HG03520 (cell line): ENCODE results near the gene KLHL17.
"Not testable (repeated sequence)": the region's sequence is repeated elsewhere in the genome, so short reads cannot be mapped to it uniquely, and the experiment has no call there.

Experiments used
- ATAC-seq: cut with Tn5 transposase; IDR thresholded peaks from one replicate; pipeline ENCODE4 v1.9.1; 2021; ENCODE audit warnings: mild to moderate bottlenecking, moderate library complexity; ENCODE audit not compliant: unreplicated experiment

The KLHL17 gene

DNA sequence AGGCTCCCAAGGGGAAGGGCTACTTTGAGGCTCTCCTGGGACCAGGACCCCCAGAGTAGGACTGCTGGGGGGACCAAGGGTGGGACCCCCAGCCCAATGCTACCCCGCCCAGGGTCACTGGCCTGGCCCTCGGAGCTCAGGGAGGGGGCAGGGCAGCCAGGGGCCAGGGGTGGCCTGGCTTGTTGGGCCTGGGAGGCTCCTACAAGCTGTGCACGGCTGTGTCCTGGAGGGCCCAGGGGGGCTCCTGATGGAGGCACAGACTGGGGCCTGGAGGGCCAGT is 37.3 kb downstream of the KLHL17 start:
- ATAC-seq, result no peak

DNA sequence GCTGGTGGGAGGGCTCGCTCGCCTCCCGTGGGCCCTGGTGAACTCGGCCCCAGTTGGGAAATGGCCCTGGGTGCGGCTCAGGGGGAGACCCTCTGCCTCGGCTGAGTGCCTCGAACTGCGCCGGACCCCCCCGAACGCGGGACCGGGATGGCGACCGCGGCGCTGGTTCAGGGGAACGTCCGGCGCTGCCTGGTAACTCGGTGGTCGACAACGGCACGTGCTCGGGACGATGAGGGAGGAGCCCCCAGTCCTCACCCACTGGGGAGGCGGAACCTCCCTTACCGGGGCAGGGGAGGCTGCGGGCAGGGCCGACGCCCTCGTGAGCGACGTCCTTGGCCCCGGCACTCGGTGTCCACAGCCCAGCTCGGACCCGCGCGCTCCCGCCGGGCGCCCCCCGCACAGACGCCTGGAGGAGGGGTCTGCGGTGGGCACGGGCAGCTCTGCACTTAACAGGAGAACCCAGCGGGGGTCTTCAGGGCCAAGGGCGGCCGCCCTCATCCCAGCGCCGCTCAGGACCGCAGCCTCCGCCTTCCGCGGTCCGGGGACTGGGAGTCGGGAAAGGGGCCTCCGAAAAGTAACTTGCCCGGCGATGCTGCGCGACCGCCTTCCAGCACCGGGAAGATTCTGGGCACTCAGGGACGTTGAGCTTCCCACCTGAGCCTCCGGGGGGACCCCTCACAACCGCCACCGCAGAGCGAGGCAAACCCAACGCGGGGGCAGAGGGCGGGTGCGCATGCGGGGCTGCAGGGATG is 37.8 kb downstream of the KLHL17 start:
- no peak for ATAC-seq

DNA sequence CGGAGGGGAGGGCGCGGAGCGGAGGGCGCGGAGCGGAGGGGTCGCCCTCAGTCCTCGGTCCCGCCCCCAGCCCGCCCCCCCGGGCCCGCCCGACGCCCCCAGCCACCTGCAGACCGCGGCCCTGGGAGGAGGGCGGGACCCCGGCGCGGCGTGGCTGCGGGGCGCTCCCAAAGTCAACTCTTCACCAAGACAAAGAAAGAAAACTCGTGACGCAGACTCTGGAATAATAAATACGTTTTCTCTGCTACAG is 38.3 kb downstream of the KLHL17 start:
- ATAC-seq, result no peak

DNA sequence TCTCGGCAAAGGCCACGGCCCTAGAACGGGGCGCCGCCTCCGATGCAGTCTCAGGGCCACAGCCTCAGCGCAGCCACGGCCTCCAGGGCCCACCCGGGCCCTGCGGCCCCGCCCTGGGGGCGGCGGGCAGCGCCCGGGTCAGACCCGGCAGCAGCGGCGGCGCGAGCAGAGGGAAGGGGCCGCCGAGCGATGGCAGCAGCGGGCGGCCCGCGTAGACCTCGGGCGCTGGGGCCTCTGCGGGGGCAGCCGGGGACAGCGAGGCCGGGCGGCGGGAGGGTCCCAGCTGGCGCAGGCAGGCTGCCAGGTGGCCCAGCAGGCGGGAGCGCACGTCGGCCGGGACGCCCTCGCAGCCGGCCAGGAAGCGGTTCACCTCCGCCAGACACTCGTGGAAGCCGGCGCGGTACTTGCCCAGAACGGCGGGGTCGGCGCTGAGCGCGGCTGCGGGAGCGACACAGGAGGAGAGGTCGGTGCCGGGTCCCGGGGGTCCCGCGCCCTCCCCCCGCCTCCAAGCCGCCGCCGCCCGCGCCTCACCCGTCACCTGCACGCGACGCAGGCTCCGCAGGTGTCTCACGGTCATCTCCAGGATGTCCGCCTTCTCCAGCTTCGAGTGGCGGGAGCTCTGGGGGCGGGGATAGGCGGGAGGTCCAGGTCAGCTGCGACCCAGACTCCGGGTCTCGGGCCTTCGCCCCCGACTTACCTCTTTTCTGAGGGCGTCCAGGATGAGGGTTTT is 38.8 kb downstream of the KLHL17 start:
- no peak for ATAC-seq

DNA sequence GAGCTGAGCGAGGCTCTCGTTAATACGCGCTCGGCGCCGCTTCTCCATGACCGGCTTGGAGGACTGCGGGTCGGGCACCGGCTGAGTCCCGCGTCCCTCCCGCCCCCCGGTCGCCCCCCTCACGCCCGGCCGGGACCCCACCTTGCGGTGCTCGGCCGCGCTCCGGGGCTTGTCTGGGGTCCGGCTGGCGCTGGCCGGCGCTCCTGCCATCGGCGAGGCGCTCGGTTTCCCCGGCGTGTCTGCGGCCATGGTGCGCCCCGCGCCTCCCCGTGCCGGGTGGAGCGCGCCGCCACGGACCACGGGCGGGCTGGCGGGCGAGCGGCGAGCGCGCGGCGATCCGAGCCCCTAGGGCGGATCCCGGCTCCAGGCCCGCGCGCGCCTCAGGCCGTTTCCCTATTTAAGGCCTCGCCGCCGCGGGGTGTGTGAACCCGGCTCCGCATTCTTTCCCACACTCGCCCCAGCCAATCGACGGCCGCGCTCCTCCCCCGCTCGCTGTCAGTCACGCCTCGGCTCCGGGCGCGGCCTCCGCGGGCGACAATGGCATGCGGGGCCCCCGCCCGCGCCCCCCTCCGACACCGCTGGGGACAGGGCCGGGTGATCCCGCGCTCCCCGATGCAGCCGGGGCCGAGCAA is 39.5 kb downstream of the KLHL17 start, which contains the start of gene HES4:
Gene HES4 (minus strand): TSS at position 373 of the 632 bp plus-strand sequence. CDS start 124 bp downstream, at position 249.
- ATAC-seq, result no peak

DNA sequence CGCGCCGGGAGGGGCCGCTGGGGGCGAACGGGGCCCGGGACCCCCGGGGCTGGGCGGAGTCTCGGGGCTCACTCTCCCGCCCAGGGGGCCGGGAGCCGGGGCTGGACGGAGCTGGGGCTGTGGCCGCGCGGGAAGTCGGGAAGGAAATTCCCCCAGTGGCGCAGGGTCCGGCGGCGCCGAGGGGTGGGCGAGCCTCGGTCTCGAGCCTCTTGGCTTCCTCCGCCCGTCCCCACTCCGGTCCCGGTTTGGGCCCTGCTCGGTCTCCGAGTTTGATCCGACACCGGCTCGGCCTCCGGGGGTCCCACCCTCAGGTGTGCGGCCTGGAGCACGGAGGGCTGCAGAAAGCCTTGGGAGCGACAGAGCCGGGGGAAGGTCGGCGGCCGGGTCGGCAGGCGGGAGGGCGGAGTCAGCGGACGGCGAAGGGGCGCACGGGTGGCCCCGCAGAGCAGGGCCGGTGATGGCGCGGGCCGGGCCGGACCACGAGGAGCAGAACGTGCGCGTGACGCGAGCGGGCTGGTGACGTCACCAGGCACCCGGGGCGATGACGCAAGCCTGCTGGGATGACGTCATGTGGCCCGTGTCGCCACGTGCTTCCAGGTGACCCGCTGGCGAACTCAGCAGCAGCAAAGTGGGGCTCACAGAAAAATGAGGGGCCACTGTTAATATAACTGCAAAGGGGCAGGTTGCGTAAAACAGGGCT is 40.1 kb downstream of the KLHL17 start:
- ATAC-seq, result no peak

DNA sequence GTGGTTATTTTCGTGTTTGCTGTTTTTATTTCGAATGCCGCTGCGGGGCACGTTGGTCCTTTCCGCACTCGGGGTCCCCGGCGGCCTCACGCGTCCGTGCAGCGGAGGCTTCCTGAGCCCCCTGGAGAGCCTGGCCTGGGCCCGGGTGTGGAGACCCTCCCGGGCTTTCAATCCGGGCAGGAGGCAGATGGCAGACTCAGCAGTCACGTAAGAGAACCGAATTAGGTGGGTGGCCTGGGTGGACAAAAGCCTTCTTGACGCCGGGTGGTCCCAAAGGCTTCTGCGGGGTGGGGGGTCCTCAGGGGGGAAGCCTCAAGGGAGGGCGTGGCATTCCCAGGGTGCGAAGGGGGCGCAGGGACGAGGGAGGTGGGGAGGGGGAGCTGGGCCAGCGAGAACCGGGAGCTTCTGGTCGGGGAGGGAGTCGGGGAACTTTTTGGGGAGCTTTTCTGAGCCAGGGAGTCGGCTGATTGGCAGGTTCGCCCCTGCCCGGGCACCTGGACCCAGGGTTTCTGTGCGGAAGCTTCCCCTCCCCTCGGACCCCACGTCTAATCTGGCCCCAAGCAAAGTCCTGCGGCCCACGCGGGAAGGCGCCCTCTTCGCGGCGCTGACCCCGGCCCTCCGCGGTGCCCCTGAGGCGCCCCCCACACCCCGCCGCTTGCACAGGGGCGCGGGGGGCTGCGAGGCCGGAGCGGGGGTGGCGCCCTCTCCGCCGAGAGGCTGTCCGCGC is 40.8 kb downstream of the KLHL17 start:
- no peak for ATAC-seq

DNA sequence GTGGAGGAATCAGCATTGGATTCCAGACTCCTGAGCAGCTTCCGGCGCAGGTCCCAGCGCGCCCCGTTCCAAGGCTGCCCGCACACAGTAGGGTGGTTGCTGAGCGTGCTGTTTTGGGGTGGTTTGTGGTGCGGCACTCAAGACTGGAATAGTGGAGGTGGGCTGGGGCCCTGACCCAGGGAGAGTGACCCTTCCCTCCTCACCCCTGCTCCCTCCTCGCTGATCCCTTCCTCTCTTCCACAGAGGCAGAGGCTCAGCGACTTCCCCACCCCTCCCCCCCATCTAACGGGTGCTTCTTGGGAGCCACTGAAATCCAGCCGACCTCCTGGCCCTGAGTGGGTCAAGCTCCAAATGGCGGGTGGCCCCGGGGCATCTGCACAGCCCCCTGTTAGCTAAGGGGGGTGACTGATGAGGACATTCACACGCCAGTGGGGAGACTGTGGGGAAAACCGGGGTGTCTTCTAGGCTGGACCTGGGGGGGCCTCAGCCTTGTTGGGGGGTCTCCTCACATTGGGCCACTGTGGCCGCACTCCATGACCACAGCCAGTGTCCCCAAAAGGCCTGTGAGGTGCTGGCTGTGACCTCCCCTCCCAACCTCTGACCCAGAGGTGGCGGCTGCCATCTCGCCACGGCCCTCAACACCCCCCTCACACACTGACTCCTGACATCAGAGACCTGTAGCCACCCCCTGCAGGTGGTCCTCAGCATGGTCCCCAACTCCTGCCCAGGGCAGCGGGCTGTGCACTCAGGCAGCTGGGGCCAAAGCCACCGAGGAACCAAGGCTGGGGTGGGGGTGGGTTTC is 43.4 kb downstream of the KLHL17 start:
- ATAC-seq, result no peak

DNA sequence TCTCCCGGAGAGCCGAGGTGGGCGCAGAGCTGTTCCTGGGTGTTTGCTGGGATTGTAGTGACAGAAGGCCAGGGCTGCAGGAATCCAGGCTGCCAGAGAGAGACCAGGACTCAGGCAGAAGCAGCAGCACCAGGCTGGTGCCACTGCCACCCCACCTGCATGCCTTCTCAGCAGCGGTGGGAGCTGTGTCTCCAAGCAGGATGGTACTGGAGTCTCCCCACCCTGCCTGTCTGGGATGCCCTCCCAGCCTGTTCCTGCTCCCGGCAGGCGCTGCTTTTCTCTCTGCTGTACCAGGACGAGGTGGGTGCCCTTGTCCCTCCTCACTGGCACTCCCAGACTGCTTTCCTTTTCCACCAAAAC is 44.0 kb downstream of the KLHL17 start:
- ATAC-seq, result no peak

DNA sequence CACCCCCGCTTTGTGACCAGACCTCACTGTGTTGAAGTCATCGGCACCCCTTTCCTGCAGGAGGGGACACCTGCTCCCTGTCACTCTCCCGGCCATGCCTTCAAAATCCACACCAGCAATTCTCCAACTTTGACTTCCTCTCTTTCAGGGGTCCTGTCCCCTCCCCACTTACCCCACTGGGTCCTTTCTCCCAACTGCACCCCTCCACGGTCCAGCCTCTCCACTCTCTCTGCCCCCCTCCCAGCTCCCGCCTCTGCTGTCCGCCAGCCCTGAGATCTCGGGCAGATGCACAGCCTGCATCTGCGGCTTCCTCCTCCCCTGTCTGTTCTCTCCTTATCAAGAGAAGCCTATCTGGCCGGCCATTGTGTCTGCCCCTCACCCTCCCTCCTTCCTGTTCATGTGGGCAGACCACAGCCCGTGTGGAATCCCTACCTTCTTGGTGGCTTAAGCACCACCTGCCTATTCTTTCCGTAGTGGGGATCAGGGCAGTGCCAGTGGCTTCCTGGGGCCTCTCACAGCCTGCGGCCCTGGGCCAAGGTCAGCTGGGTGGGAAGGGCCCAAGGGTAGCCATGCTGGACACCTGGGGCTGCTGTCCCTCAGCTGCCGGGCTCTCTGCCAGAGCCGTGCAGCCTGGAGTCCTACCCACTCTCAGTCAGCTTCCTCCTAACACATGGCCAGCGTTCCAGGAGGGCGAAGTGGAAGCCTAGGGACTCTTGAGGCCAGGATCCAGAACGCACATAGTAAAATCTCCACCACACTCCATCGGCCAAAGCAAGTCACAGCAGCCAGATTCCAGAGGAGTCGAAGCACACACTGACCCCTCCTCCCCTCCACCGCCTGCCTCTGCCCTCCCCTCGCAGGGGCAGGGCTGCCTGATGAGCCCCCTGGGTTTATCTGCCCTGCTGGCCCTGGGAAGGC is 44.7 kb downstream of the KLHL17 start:
- ATAC-seq, result no peak

DNA sequence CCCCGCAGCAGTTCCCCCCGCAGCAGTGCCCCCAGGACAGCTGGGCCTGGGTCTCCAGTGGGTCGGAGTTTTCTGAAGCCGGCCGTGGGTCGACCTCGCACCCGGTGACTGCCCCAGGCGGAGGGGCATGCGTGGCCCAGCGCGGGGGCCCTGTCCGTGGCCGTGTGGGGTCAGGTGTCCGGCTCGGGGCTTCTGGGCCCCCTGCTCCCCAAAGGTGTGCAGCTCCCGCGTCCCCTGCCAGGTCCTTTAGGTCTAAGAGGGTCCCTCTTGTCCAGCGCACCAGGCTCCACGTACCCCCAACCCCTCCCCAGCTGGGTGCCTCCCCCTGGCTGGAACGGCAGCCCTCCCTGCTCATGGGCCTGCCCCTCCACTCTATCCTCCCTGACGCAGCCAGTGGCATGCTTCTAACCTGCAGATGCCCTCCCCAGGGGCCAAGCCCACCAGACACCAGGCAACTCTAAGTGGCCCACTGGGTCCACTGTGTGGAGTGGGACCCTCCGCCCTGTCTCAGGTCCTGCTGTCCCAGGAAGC is 45.5 kb downstream of the KLHL17 start:
- ATAC-seq, result no peak

DNA sequence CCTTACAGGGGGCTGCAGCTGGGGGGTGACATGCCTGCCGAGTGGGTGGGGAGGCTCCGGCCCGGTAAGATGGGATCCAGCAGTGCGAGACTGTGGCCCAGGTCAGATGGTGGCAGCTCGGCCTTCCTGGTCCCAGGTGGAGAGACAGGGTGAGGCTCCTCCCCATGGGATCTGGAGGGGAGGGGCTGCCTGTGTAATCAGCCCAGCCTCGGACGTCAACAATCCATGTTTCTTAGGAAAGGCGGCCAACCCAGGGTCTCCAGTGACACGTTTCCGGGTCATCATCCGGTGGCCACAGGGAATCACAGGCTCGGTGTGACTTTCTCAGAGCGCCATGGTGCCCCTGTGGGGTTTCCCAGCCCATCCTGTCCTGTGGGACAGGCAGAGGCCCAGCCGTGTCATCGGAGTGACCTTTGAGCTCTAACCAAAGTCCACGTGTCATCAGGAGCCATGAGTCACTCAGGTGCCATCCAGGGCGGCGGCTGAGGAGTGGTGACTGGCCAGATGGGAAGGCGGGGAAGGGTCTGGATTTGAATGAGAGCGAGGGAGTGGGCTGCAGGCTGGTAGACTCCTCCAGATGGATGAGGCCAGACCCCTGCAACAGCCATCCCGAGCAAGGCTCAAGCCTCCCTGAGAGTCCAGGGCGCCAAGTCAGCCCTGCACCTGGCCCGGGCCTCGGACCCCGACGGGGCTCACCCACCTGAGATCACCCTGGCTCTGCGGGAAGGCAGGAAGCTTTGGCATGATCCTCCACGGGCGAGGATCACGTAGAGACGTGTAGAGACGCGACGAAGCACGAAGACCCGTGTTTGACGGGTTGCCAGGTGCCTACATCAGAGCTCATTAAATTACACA is 46.1 kb downstream of the KLHL17 start:
- no peak for ATAC-seq

DNA sequence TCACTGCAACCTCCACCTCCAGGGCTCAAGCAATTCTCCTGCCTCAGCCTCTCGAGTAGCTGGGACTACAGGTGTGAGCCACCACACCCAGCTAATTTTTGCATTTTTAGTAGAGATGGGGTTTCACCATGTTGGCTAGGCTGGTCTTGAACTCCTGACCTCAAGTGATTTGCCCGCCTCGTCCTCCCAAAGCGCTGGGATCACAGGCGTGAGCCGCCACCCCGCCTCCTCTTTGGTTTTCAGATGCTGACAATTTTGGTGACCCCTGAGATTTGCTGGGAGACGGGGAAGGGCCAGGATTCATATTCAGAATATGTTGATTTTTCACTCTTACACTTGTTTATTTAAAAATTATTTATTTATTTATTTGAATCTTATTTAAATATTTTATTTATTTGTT is 49.7 kb downstream of the KLHL17 start:
- not testable (repeated sequence) for ATAC-seq

DNA sequence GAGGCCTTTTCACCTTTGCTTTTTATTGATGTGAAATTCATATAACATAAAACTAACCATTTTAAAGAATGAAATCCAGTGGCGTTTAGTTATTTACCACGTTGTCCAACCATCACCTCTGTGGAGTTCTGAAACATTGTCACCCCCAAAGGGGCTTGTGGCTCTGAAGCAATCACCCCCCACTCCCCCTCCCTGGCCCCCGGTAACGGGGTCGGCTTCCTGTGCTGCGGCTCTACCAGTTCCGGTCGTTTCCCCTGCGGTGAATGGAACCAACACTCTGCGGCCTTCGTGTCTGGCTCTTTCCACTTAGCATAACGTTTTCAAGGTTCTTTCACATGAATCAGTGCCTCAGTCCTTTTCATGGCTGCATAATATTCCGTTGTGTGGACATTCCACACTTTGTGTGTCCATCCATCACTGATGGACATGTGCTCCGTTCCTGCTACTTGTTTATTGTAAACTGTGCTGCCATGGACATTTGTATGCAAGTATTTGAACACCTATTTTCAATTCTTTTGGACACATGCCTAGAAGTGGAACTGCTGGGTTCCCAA is 51.1 kb downstream of the KLHL17 start:
- no peak for ATAC-seq

DNA sequence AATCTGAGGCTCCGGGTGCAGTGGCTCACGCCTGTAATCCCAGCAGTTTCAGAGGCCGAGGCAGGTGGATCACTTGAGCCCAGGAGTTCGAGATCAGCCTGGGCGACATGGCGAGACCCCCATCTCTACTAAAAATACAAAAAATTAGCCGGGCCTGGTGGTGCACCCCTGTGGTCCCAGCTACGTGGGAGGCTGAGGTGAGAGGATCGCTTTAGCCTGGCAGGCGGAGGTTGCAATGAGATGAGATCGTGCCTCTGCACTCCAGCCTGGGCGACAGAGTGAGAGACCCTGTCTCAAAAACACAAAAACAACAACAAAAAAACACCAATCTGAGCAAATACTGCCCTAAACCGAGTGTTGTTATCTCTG is 52.3 kb downstream of the KLHL17 start:
- ATAC-seq, result not testable (repeated sequence)

DNA sequence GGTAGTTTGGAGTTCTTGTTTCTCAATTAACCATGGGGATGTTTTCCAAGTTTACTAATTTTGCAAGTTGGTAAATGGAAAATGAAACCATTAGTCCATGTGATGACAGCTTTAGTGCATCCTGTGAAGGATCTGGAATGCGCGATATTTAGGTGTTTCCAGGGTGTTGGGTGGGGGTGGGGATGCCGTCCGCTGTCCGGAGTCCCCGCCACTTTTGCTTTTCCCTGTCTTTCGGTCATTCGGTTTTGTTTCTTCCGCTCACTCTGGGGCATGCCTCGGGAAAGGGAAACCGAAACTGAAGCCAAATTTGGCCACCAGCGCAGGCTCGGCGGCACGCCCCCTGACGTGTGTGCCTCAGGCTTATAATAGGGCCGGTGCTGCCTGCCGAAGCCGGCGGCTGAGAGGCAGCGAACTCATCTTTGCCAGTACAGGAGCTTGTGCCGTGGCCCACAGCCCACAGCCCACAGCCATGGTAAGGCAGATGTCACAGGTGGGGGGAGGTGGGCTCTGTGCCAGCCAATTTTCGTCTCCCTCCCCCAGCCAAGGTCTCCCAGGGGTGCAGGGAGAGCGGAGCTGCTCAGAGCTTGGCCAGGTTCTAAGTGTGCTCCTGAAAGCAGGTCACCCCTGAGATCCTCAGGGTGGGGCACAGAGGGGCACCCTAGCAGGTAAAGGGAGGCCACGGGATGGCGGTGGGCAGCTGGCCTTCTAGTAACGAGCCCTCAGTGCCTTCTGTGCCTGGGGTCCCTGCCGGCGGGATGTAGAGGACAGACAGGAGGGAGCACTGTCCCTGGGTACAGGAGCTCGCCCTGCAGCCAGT is 52.9 kb downstream of the KLHL17 start, which contains the start of gene ISG15:
Gene ISG15 (plus strand): TSS at position 393 of the 817 bp plus-strand sequence. CDS start 77 bp downstream, at position 470.
- ATAC-seq, result peak; percentile 78
